OCI-LY3 (cell line): ENCODE results near the gene UNKL.

Experiments used
- H2AFZ ChIP-seq: fragments of 200-600, 300-600 bp; shearing (Covaris generic); 2 replicates; pipeline ENCODE4 v1.6.0; 2014; ENCODE audit warnings: antibody characterized with exemption, low read depth, low read length
- H3K27ac ChIP-seq: fragments of 200-600, 300-600 bp; sonication (generic); 2 replicates; pipeline ENCODE4 v1.5.1; 2014; ENCODE audit warnings: mild to moderate bottlenecking, low read length, moderate library complexity, mixed read lengths
- H3K27me3 ChIP-seq: fragments of 200-600, 300-600 bp; sonication (generic); 2 replicates; pipeline ENCODE4 v1.6.1; 2014; ENCODE audit warnings: low read depth, low read length, mixed read lengths
- H3K36me3 ChIP-seq: fragments of 200-600, 300-600 bp; sonication (generic); replicated peaks from 2 replicates; pipeline ENCODE3; 2014; ENCODE audit warnings: low read depth, low read length, mixed read lengths
- H3K4me1 ChIP-seq: fragments of 300-600, 200-600 bp; sonication (generic); 2 replicates; pipeline ENCODE4 v1.6.1; 2014; ENCODE audit warnings: low read length, mixed read lengths
- H3K4me2 ChIP-seq: fragments of 200-600, 300-600 bp; sonication (generic); 2 replicates; pipeline ENCODE4 v1.6.1; 2014; ENCODE audit warnings: low read length, mixed read lengths
- H3K4me3 ChIP-seq: fragments of 300-600, 200-600 bp; sonication (generic); 2 replicates; pipeline ENCODE4 v1.5.1; 2014; ENCODE audit warnings: antibody characterized with exemption, mild to moderate bottlenecking, low read length, moderate library complexity
- H3K79me2 ChIP-seq: fragments of 300-600, 200-600 bp; shearing (Covaris generic); 2 replicates; pipeline ENCODE4 v1.6.1; 2014; ENCODE audit warnings: mild to moderate bottlenecking, low read length, mixed read lengths
- H3K9ac ChIP-seq: fragments of 300-600, 200-600 bp; shearing (Covaris generic); 2 replicates; pipeline ENCODE4 v1.6.0; 2014; ENCODE audit warnings: mild to moderate bottlenecking, low read length, moderate library complexity
- H3K9me3 ChIP-seq: fragments of 200-600, 300-600 bp; shearing (Covaris generic); 2 replicates; pipeline ENCODE4 v1.6.1; 2014; ENCODE audit warnings: low read length, mixed read lengths; ENCODE audit not compliant: insufficient read depth
- H4K20me1 ChIP-seq: fragments of 200-600, 300-600 bp; sonication (generic); 2 replicates; pipeline ENCODE4 v1.6.1; 2016; ENCODE audit warnings: low read length, mixed read lengths; ENCODE audit not compliant: insufficient read depth
- EZH2phosphoT487 ChIP-seq: fragments of 200-600 bp; shearing (Covaris generic); IDR thresholded peaks from 2 replicates; pipeline ENCODE4 v1.6.1; 2018; ENCODE audit warnings: antibody characterized with exemption, mixed run types, low read depth
- TF ChIP-seq, protein P1 (sequence below): fragments of 200-600, 300-600 bp; sonication (generic); IDR thresholded peaks from 2 replicates; pipeline ENCODE4 v1.5.1; 2014; ENCODE audit warnings: antibody characterized with exemption, low read length, low read depth

UNKL gene

DNA sequence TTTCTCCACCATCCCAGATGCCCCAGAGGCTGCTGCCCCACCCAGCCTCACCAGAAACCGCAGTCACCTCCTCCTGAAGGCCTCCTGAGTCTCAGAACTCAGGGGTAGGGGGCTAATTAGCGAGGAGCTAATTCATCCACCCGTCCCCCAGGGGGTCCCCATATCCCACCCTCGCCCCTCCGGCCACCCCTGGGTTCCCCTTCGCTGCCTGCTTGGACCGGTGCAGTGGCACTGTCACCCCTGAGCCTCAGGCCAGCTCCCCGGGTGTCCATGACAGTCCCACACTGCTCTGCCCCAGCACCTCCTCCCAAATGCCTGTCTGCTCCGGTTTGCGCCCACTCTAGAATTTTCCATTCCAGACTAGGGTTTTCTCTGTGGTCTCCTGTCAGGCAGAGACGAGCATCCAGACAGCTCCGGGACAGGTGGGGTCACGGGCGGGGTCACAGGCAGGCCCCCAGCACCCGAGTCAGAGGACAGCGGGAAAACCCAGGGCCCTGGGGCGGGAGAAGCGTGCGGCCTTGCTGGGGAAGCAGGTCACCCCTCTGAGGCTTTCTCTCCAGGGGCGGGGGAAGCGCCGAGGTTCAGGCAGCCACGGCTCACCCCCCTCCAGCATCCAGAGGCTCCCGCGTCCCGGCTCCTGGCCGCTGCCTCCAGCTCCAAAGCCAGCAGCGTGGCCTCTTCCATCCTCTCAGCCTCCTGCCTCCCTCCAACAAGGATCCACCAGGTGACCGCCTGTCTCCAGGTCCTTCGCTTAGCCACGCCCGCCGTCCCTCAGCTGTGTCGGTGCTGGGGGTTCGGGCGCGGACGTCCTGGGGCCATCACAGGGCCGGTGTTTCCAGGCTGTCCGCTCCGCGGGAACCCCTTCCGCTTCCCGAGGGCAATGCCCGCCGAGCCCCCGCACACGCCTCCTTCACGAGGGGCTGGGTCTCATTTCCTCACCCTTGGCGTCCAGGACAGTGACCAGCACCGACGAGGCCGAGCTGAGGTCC lies 13.3 kb upstream of the UNKL start:
- Histone ChIP-seq H4K20me1 (no peaks in the 10 kb centered on the region), H3K4me2 (no peak overlapping the region), H3K79me2 (no peaks in the 10 kb centered on the region), H3K27me3 (peaks cover 5% of the 10 kb centered on the region; the same call in 1 of the 2 replicates), H3K36me3 (no peaks in the 10 kb centered on the region), H3K27ac (no peak overlapping the region), H3K4me3 (no peak overlapping the region), H3K4me1 (no peaks in the 10 kb centered on the region), H3K9me3 (no peaks in the 10 kb centered on the region), H2AFZ (no peak overlapping the region), H3K9ac (no peak overlapping the region)
- TF ChIP-seq, protein P1, sequence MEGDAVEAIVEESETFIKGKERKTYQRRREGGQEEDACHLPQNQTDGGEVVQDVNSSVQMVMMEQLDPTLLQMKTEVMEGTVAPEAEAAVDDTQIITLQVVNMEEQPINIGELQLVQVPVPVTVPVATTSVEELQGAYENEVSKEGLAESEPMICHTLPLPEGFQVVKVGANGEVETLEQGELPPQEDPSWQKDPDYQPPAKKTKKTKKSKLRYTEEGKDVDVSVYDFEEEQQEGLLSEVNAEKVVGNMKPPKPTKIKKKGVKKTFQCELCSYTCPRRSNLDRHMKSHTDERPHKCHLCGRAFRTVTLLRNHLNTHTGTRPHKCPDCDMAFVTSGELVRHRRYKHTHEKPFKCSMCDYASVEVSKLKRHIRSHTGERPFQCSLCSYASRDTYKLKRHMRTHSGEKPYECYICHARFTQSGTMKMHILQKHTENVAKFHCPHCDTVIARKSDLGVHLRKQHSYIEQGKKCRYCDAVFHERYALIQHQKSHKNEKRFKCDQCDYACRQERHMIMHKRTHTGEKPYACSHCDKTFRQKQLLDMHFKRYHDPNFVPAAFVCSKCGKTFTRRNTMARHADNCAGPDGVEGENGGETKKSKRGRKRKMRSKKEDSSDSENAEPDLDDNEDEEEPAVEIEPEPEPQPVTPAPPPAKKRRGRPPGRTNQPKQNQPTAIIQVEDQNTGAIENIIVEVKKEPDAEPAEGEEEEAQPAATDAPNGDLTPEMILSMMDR = no peak
- TF ChIP-seq EZH2phosphoT487 = no peak

DNA sequence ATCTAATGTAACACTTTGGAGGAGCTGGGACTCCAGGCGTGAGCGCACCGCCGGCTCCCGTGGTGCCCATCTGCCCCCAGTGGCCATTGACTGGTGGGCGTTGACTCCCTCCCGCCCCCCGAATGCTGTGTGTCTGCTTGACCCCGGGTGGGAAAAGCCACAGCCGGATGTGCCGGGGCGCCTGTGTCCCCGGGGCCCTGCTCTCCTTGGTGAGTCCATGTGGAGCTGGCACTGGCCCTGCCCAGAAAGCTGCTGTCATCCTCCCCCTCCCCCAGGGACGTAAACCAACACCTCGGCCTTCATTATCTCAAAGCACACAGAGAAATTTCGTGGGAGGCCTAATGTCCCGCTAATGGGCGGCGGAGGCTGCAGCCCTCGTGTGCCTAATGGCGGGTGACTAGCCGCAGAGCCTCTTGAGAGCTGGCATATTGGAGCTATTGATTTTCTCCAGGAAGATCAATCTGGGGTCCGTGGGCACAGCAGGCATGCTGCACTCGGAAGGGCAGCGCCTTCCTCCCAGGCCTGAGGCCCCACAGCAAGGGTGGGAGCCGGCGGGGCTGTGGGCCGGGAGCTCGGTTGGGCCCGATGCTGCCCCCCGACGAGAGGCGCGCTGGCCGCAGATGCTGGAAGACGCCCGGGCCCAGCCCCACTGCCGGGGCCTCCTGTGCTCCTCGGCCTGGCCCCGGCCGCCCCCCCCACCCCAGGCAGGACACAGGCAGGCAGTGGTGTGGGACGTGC lies 12.4 kb upstream of the UNKL start:
- Histone ChIP-seq H3K9ac (no peak overlapping the region), H3K4me2 (no peak overlapping the region), H3K4me3 (no peak overlapping the region), H3K36me3 (peaks cover 2% of the 10 kb centered on the region), H3K4me1 (no peaks in the 10 kb centered on the region), H3K9me3 (peaks cover 5% of the 10 kb centered on the region; the same call in 1 of the 2 replicates), H3K79me2 (no peaks in the 10 kb centered on the region), H4K20me1 (no peaks in the 10 kb centered on the region), H2AFZ (no peak overlapping the region), H3K27me3 (peaks cover 5% of the 10 kb centered on the region; the same call in 1 of the 2 replicates), H3K27ac (no peak overlapping the region)
- TF ChIP-seq, protein P1 = no peak
- no peak for TF ChIP-seq EZH2phosphoT487

DNA sequence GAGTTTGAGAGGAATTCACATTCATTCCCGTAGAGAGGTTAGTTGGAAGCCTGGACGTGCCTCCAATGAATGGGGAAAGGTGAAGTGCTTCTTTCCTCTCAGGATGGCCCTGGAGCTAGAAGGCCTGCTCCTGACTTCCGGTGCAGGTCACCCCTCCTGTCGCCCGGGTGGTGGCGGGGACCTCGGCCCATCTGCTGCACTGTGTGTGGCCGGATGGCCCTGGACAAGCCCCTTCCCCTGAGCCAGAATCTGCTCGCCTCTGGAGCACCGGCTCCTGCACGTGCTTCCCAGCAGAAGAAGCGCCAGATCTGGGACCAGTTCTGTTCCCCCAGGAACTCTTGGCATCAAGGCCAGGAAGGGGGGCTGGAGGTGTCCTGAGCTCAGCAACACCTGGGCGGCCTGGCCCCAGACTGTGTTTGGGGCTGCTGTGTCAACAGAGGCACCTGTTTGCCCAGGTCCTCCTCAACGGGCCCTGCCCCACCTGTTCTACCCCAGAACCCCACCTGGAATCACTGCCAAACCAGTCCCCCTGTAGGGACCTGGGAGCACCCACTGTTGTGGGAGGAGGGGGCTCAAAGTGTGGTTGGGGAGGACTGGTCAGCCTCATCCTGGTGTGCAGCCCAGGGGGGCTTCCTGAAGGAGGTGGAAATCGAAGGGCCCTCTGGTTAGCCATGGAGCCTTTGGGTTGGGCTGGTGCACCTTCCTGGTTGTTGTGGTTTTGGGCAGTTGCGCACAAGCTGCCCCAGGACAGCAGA lies 11.3 kb upstream of the UNKL start:
- no peak for TF ChIP-seq EZH2phosphoT487
- TF ChIP-seq, protein P1 = no peak
- Histone ChIP-seq H3K79me2 (no peaks in the 10 kb centered on the region), H3K9me3 (peaks cover 6% of the 10 kb centered on the region; the same call in 1 of the 2 replicates), H3K9ac (no peak overlapping the region), H3K4me1 (no peaks in the 10 kb centered on the region), H3K36me3 (peaks cover 2% of the 10 kb centered on the region), H4K20me1 (no peaks in the 10 kb centered on the region), H2AFZ (no peak overlapping the region), H3K4me3 (no peak overlapping the region), H3K27me3 (peaks cover 5% of the 10 kb centered on the region; the same call in 1 of the 2 replicates), H3K4me2 (no peak overlapping the region), H3K27ac (no peak overlapping the region)
